Measurements from ENCODE around the gene SEC14L1.
"Not testable (repeated sequence)": the region's sequence is repeated elsewhere in the genome, so short reads cannot be mapped to it uniquely, and the experiment has no call there.

SEC14L1 gene

GRCh38 chr17:77101521-77102410, 39.0 kb upstream of the SEC14L1 start:
- Histone ChIP-seq H3K9me3 (replicated peaks in 1 of 11) (no peaks in the 10 kb centered on the region), H3K27me3 (no peaks in the 10 kb centered on the region), H4K20me1 (peaks cover 0 to 14% (median 0%) of the 10 kb centered on the region in 11 experiments; a peak in 7 of 22 replicates), H3K4me2 (peak overlapping the region; percentile 24 to 90 (median 67)), H3K27ac (peak overlapping the region in 2 of 11 experiments; percentile 32 to 39; a peak in 2 of 22 replicates), H3K36me3 (peaks cover 0 to 34% (median 27%) of the 10 kb centered on the region in 11 experiments; a peak in 11 of 22 replicates), H3K4me1 (peaks cover 57 to 67% (median 62%) of the 10 kb centered on the region in 10 experiments), H3K4me3 (no peak overlapping the region), H3K9ac (peak overlapping the region in 3 of 11 experiments; percentile 0 to 42 (median 14); a peak in 1 of 22 replicates)
- no peak for TF ChIP-seq Cebpa-rat (IDR thresholded peaks at IDR 0.05)

- H3K9me3 ChIP-seq (replicated peaks in 1 of 11); H3K27me3 ChIP-seq; H3K4me3 ChIP-seq: not testable (repeated sequence)
- Histone ChIP-seq H3K9ac (peak overlapping the region in 3 of 11 experiments; percentile 0 to 42 (median 14); a peak in 1 of 22 replicates), H3K4me1 (peaks cover 56 to 72% (median 66%) of the 10 kb centered on the region in 10 experiments), H3K27ac (peak overlapping the region in 4 of 11 experiments; percentile 32 to 45 (median 40); a peak in 5 of 22 replicates), H3K4me2 (peak overlapping the region; percentile 24 to 90 (median 67)), H4K20me1 (peaks cover 0 to 10% (median 0%) of the 10 kb centered on the region in 11 experiments; a peak in 5 of 22 replicates), H3K36me3 (peaks cover 0 to 27% (median 24%) of the 10 kb centered on the region in 11 experiments; a peak in 11 of 22 replicates)
These were observed 38.2 kb upstream of the SEC14L1 start for GRCh38 chr17:77102411-77103134.

- TF ChIP-seq Cebpa-rat (IDR thresholded peaks at IDR 0.05), result no peak
- Histone ChIP-seq H3K27me3 (no peaks in the 10 kb centered on the region), H3K27ac (no peak overlapping the region), H3K4me3 (no peak overlapping the region), H3K36me3 (no peaks in the 10 kb centered on the region), H3K9ac (0 out of 22 replicates have a peak overlapping the region, but pooled peaks of 1 of the 11 experiments have one; percentile 12), H4K20me1 (peaks cover 0 to 5% (median 0%) of the 10 kb centered on the region in 11 experiments; a peak in 1 of 22 replicates), H3K9me3 (replicated peaks in 1 of 11) (no peaks in the 10 kb centered on the region), H3K4me1 (peaks cover 56 to 84% (median 70%) of the 10 kb centered on the region in 10 experiments), H3K4me2 (peak overlapping the region in 4 of 11 experiments; percentile 22 to 59 (median 24); a peak in 4 of 22 replicates)
These were observed 35.1 kb upstream of the SEC14L1 start for GRCh38 chr17:77105706-77106105.

- H3K36me3 ChIP-seq, result no peaks in the 10 kb centered on the region
These were observed 33.9 kb upstream of the SEC14L1 start for GRCh38 chr17:77106874-77107358.

GRCh38 chr17:77107506-77108433, 33.0 kb upstream of the SEC14L1 start:
- Histone ChIP-seq H3K4me3 (no peak overlapping the region), H3K36me3 (no peaks in the 10 kb centered on the region), H3K9ac (no peak overlapping the region), H3K27me3 (no peaks in the 10 kb centered on the region), H3K9me3 (replicated peaks in 1 of 11) (no peaks in the 10 kb centered on the region), H3K27ac (no peak overlapping the region), H3K4me1 (peaks cover 54 to 77% (median 65%) of the 10 kb centered on the region in 10 experiments), H4K20me1 (no peaks in the 10 kb centered on the region), H3K4me2 (peak overlapping the region in 10 of 11 experiments; percentile 22 to 90 (median 84); a peak in 13 of 22 replicates)
- TF ChIP-seq Cebpa-rat (IDR thresholded peaks at IDR 0.05), result no peak

More at GRCh38 chr17:77106874-77107358, 33.9 kb upstream of the SEC14L1 start:
- H4K20me1 ChIP-seq, result peaks cover 0 to 5% (median 0%) of the 10 kb centered on the region in 11 experiments; a peak in 1 of 22 replicates
- peak overlapping the region in 10 of 11 experiments; percentile 0 to 59 (median 34); a peak in 15 of 22 replicates for H3K4me2 ChIP-seq
- H3K9ac ChIP-seq, result no peak overlapping the region
- H3K4me3 ChIP-seq, result no peak overlapping the region
- H3K9me3 ChIP-seq (replicated peaks in 1 of 11), result no peaks in the 10 kb centered on the region
- H3K4me1 ChIP-seq, result peaks cover 56 to 84% (median 70%) of the 10 kb centered on the region in 10 experiments
- H3K27me3 ChIP-seq, result no peaks in the 10 kb centered on the region
- H3K27ac ChIP-seq, result no peak overlapping the region
- TF ChIP-seq Cebpa-rat (IDR thresholded peaks at IDR 0.05), result no peak

- peak overlapping the region in 7 of 11 experiments; percentile 3 to 49 (median 18); a peak in 8 of 22 replicates for H3K9ac ChIP-seq
- H3K4me2 ChIP-seq, result peak overlapping the region; percentile 67 to 90 (median 84)
- H3K27ac ChIP-seq, result peak overlapping the region; percentile 11 to 67 (median 39); a peak in 18 of 22 replicates
- no peaks in the 10 kb centered on the region for H3K9me3 ChIP-seq (replicated peaks in 1 of 11)
- no peaks in the 10 kb centered on the region for H4K20me1 ChIP-seq
- TF ChIP-seq Cebpa-rat (IDR thresholded peaks at IDR 0.05), result no peak
- no peaks in the 10 kb centered on the region for H3K36me3 ChIP-seq
- peak overlapping the region in 3 of 10 experiments; percentile 8 to 28 (median 16); a peak in 2 of 20 replicates for H3K4me3 ChIP-seq
- H3K27me3 ChIP-seq, result no peaks in the 10 kb centered on the region
- H3K4me1 ChIP-seq, result peaks cover 53 to 75% (median 66%) of the 10 kb centered on the region in 10 experiments
These were observed 31.5 kb upstream of the SEC14L1 start for GRCh38 chr17:77109159-77109759.

GRCh38 chr17:77109764-77110359, 30.9 kb upstream of the SEC14L1 start:
- no peaks in the 10 kb centered on the region for H3K9me3 ChIP-seq (replicated peaks in 1 of 11)
- H3K4me3 ChIP-seq, result peak overlapping the region in 4 of 10 experiments; percentile 3 to 28 (median 12); a peak in 6 of 20 replicates
- TF ChIP-seq Cebpa-rat (IDR thresholded peaks at IDR 0.05), result no peak
- H3K27me3 ChIP-seq, result no peaks in the 10 kb centered on the region
- peak overlapping the region; percentile 67 to 90 (median 84) for H3K4me2 ChIP-seq
- peaks cover 56 to 81% (median 66%) of the 10 kb centered on the region in 10 experiments for H3K4me1 ChIP-seq
- no peaks in the 10 kb centered on the region for H3K36me3 ChIP-seq
- H4K20me1 ChIP-seq, result no peaks in the 10 kb centered on the region
- H3K9ac ChIP-seq, result peak overlapping the region in 9 of 11 experiments; percentile 3 to 49 (median 18); a peak in 9 of 22 replicates
- H3K27ac ChIP-seq, result peak overlapping the region; percentile 11 to 67 (median 39); a peak in 18 of 22 replicates

GRCh38 chr17:77111165-77111933, 29.4 kb upstream of the SEC14L1 start:
- peak overlapping the region in 1 of 11 experiments; percentile 27; a peak in 2 of 22 replicates for H3K9ac ChIP-seq
- peaks cover 55 to 95% (median 69%) of the 10 kb centered on the region in 10 experiments for H3K4me1 ChIP-seq
- not testable (repeated sequence) for H3K36me3 ChIP-seq; H3K4me3 ChIP-seq; H3K27me3 ChIP-seq; H4K20me1 ChIP-seq; H3K9me3 ChIP-seq (replicated peaks in 1 of 11)
- peak overlapping the region in 4 of 11 experiments; percentile 33 to 62 (median 48); a peak in 7 of 22 replicates for H3K27ac ChIP-seq
- peak overlapping the region; percentile 67 to 90 (median 84) for H3K4me2 ChIP-seq

All from BLaER1 treated with 17β-estradiol and CSF1 and Interleukin-3, amounts not matched to agents 10 nM and 100 nM (cell line).